Activated T-cell treated with anti-CD3 and anti-CD28 coated beads, Interleukin-2, amount 50 U/mL, for 1 hour (primary cell): ENCODE data around the gene FFAR2.
A peak's percentile ranks its signal among the peaks of the same experiment; 100 is the strongest.

Experiments used
- DNase-seq: peaks from one replicate; pipeline ENCODE4 v3.0.0-alpha.2; 2020

Gene FFAR2

GRCh38 chr19:35490364-35490763 lies 42.3 kb downstream of the FFAR2 start, which contains the start of gene KRTDAP:
Gene KRTDAP (minus strand): TSS chr19:35490464. CDS start chr19:35490442, 22 bp downstream.
- no peak for DNase-seq

- no peak for DNase-seq
These were observed 43.8 kb downstream of the FFAR2 start for GRCh38 chr19:35491836-35492360.

- DNase-seq, result no peak
These were observed 45.9 kb downstream of the FFAR2 start for GRCh38 chr19:35493971-35494370.

- peak; percentile 73 for DNase-seq
These were observed 47.3 kb downstream of the FFAR2 start for GRCh38 chr19:35495107-35496064.

- no peak for DNase-seq
These were observed 49.3 kb downstream of the FFAR2 start for GRCh38 chr19:35497406-35497805.

GRCh38 chr19:35498220-35498619 lies 50.2 kb downstream of the FFAR2 start:
- no peak for DNase-seq

- DNase-seq, result no peak
These were observed 51.0 kb downstream of the FFAR2 start for GRCh38 chr19:35498984-35499527.

- no peak for DNase-seq
These were observed 52.6 kb downstream of the FFAR2 start for GRCh38 chr19:35500611-35501010.
